Natural killer cell (primary cell): ENCODE data around the gene PIK3C3. TPM values are rescaled to one million over a fixed set of nuclear protein-coding genes. Genes with fewer than 3 reads are reported as not detected.

Experiments used
- ATAC-seq, 3 donors: fragments of 150-1000 bp in 2 of 3; fragments of 200-7000 bp in 1 of 3; cut with Tn5 transposase; 1 replicate in 1 of 3; 2 replicates in 2 of 3; pipeline ENCODE4 v1.10.0; 2021; ENCODE audit warnings: mild to moderate bottlenecking in 2 of 3, moderate library complexity in 2 of 3
- DNase-seq, 2 donors: peaks; one replicate each; pipeline versions ENCODE4 v3.0.0 to v3.0.0-alpha.2; 2013 to 2021; ENCODE audit warnings: mixed read lengths in 1 of 2
- H3K27ac ChIP-seq: one replicate; pipeline ENCODE4 v1.5.1; 2013; ENCODE audit warnings: mild to moderate bottlenecking, low read length
- H3K27me3 ChIP-seq: one replicate; pipeline ENCODE4 v1.6.1; 2013; ENCODE audit warnings: low read length; ENCODE audit not compliant: control insufficient read depth, insufficient read depth
- H3K36me3 ChIP-seq: one replicate; pipeline ENCODE4 v1.6.1; 2013; ENCODE audit warnings: low read length; ENCODE audit not compliant: control insufficient read depth, insufficient read depth
- H3K4me1 ChIP-seq: one replicate; pipeline ENCODE4 v1.6.1; 2013; ENCODE audit warnings: low read length; ENCODE audit not compliant: control insufficient read depth, insufficient read depth
- H3K4me3 ChIP-seq: one replicate; pipeline ENCODE4 v1.5.1; 2013; ENCODE audit warnings: low read length
- H3K9me3 ChIP-seq: one replicate; pipeline ENCODE4 v1.6.1; 2013; ENCODE audit warnings: low read length; ENCODE audit not compliant: control insufficient read depth, insufficient read depth
- H3K27ac Mint-ChIP-seq, 2 donors: one replicate each; pipeline ENCODE4 v1.8.0; 2022; ENCODE audit warnings: mild to moderate bottlenecking in 2 of 2, mixed read lengths in 2 of 2, moderate library complexity in 1 of 2
- H3K27me3 Mint-ChIP-seq, 2 donors: one replicate each; pipeline ENCODE4 v1.8.0; 2022; ENCODE audit warnings: low read depth in 2 of 2, mixed read lengths in 2 of 2
- H3K36me3 Mint-ChIP-seq: one replicate; pipeline ENCODE4 v1.8.0; 2022; ENCODE audit warnings: mixed read lengths
- H3K4me1 Mint-ChIP-seq, 2 donors: one replicate each; pipeline ENCODE4 v1.8.0; 2022; ENCODE audit warnings: mixed read lengths in 2 of 2
- H3K4me3 Mint-ChIP-seq: one replicate; pipeline ENCODE4 v1.8.0; 2022; ENCODE audit warnings: mild to moderate bottlenecking, moderate library complexity, mixed read lengths
- H3K9me3 Mint-ChIP-seq, 2 donors: one replicate each; pipeline ENCODE4 v1.8.0; 2022; ENCODE audit warnings: mixed read lengths in 2 of 2
- CTCF ChIP-seq: fragments of 200-600 bp; IDR thresholded peaks from one replicate; pipeline ENCODE4 v1.8.0; 2022; ENCODE audit warnings: antibody characterized with exemption
- WGBS: methylation state at CpG from one replicate; pipeline ENCODE4 v1.1.7; 2013; ENCODE audit warnings: missing lambda C conversion rate; ENCODE audit not compliant: insufficient coverage; 5-methylcytosine and 5-hydroxymethylcytosine counted together
- intact Hi-C: fragments of 100-400 bp; cut with micrococcal nuclease; formaldehyde crosslinking; loops from one replicate; pipeline ENCODE4 v1.14.2; 2022
- total RNA-seq, 4 donors: library from RNA; stranded (reverse); fragments of 120-200 nt in 1 of 4; gene quantifications; one replicate each; pipeline versions ENCODE4 v1.2.3 to v1.2.4, GENCODE V29; 2013 to 2022

The PIK3C3 gene
- total RNA-seq, 3 donors from 2014 or later (not counting 1 experiment from before 2014, with no cell fraction given), result 49.6 to 85.4 (median 67.3) TPM

GRCh38 chr18:41923446-41923845, 31.6 kb upstream of the PIK3C3 start:
- no peak for ATAC-seq
- no peak overlapping the region for H3K27ac Mint-ChIP-seq
- H3K4me1 Mint-ChIP-seq, result no peaks in the 10 kb centered on the region

GRCh38 chr18:41928581-41928980, 26.5 kb upstream of the PIK3C3 start:
- no peak for ATAC-seq
- Mint-ChIP-seq H3K4me3 (no peak overlapping the region), H3K27me3 (peaks cover 9 to 27% of the 10 kb centered on the region in 2 donors), H3K9me3 (no peaks in the 10 kb centered on the region), H3K36me3 (no peaks in the 10 kb centered on the region), H3K27ac (no peak overlapping the region), H3K4me1 (no peaks in the 10 kb centered on the region)
- H3K36me3 ChIP-seq, result no peaks in the 10 kb centered on the region
- no peaks in the 10 kb centered on the region for H3K27me3 ChIP-seq
- TF ChIP-seq CTCF, result no peak
- no peak overlapping the region for H3K27ac ChIP-seq
- no peaks in the 10 kb centered on the region for H3K9me3 ChIP-seq
- intact Hi-C loops, result no loop called here
- no peak for DNase-seq
- no peaks in the 10 kb centered on the region for H3K4me1 ChIP-seq
- H3K4me3 ChIP-seq, result no peak overlapping the region

More at GRCh38 chr18:41923446-41923845, 31.6 kb upstream of the PIK3C3 start:
- Histone ChIP-seq H3K4me1 (no peaks in the 10 kb centered on the region), H3K36me3 (no peaks in the 10 kb centered on the region), H3K9me3 (no peaks in the 10 kb centered on the region), H3K27me3 (no peaks in the 10 kb centered on the region), H3K27ac (no peak overlapping the region), H3K4me3 (no peak overlapping the region)
- intact Hi-C loops, result no loop called here
- no peak for TF ChIP-seq CTCF
- Mint-ChIP-seq H3K36me3 (no peaks in the 10 kb centered on the region), H3K9me3 (no peaks in the 10 kb centered on the region), H3K4me3 (no peak overlapping the region), H3K27me3 (peaks cover 5 to 25% of the 10 kb centered on the region in 2 donors)
- DNase-seq, result no peak

GRCh38 chr18:41932899-41933298, 22.1 kb upstream of the PIK3C3 start:
- DNase-seq, result no peak
- H3K4me1 Mint-ChIP-seq, result peaks cover 6 to 7% of the 10 kb centered on the region in 2 donors
- intact Hi-C loops, result no loop called here
- H3K36me3 ChIP-seq, result no peaks in the 10 kb centered on the region
- H3K4me3 Mint-ChIP-seq, result no peak overlapping the region
- no peak for ATAC-seq
- no peaks in the 10 kb centered on the region for H3K4me1 ChIP-seq
- H3K27ac Mint-ChIP-seq, result no peak overlapping the region
- no peak overlapping the region for H3K27ac ChIP-seq
- no peaks in the 10 kb centered on the region for H3K36me3 Mint-ChIP-seq
- no peak for TF ChIP-seq CTCF
- no peak overlapping the region for H3K4me3 ChIP-seq
- H3K9me3 ChIP-seq, result no peaks in the 10 kb centered on the region
- no peaks in the 10 kb centered on the region for H3K27me3 ChIP-seq
- no peaks in the 10 kb centered on the region for H3K9me3 Mint-ChIP-seq
- H3K27me3 Mint-ChIP-seq, result peaks cover 4 to 11% of the 10 kb centered on the region in 2 donors

GRCh38 chr18:41933778-41934177, 21.3 kb upstream of the PIK3C3 start:
- Histone ChIP-seq H3K27ac (no peak overlapping the region), H3K9me3 (no peaks in the 10 kb centered on the region), H3K4me1 (no peaks in the 10 kb centered on the region), H3K4me3 (no peak overlapping the region), H3K27me3 (no peaks in the 10 kb centered on the region), H3K36me3 (no peaks in the 10 kb centered on the region)
- H3K36me3 Mint-ChIP-seq, result no peaks in the 10 kb centered on the region
- H3K4me1 Mint-ChIP-seq, result peaks cover 6 to 7% of the 10 kb centered on the region in 2 donors
- DNase-seq (no peak), ATAC-seq (no peak)
- no peak overlapping the region for H3K27ac Mint-ChIP-seq
- intact Hi-C loops, result no loop called here
- H3K9me3 Mint-ChIP-seq, result no peaks in the 10 kb centered on the region
- no peak for TF ChIP-seq CTCF
- no peak overlapping the region for H3K4me3 Mint-ChIP-seq
- 99% methylated on average over 4 of the region's 4 CpGs for WGBS
- H3K27me3 Mint-ChIP-seq, result peaks cover 4 to 11% of the 10 kb centered on the region in 2 donors
